SH-SY5Y (cell line): ENCODE measurements around the gene OPCML.

Experiments
- GATA2 ChIP-seq: IDR thresholded peaks from 2 replicates; pipeline ENCODE4 v1.6.1; 2011; ENCODE audit warnings: mild to moderate bottlenecking, low read depth, low read length
- GATA3 ChIP-seq: IDR thresholded peaks from 2 replicates; pipeline ENCODE4 v1.6.1; 2011; ENCODE audit warnings: low read depth, mild to moderate bottlenecking, low read length, moderate library complexity

DNA sequence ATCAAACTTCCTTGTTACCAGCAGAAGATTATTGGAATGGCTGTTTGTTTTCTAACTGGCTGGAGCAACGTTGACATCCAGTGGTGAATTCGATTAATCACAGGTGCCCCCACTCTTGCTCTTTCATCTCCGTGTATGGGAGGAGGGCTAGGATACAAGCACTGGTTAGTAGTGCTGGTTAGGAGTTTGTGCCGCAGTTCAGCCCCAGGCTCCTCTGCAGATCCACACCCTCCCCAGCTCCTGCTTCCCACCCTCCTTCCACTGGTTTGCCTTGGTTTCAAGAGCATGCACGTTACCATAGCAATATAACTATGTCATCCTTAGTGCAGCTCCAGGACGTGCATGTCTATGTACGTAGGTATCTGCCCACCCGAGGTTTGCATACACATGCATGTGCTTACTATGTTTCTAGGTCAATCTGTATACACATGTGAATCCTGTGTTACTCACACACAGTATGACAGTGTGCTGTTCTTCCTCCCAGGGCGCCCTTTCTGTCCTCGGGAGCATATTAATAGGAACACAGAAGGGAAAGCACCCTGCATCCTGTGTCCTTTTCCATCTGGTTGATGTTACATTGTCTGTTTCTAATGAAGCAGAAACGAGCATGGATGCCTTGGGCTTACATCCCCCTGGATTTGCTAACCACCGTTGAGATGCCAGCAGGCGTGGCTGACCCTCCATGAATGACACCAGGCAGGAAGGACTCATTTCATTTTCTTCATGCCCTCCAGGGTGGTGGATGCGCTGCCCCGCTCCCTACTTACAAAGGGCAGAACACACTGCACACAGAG, 539.3 kb downstream of the OPCML start:
- TF ChIP-seq GATA3 (no peak), GATA2 (no peak)
